ENCODE measurements around the gene ISL2.

- TF ChIP-seq CTCF (IDR thresholded peaks at IDR 0.05) (no peak), POLR2A (IDR thresholded peaks at IDR 0.05) (no peak)
Measured at GRCh38 chr15:76299786-76300185, 36.8 kb upstream of the ISL2 start.

Measured in Peyer's patch (tissue), 4 donors.